GM15510 (cell line): ENCODE data around the gene LINGO1.

Experiments
- POLR2A ChIP-seq: IDR thresholded peaks from 3 replicates; pipeline ENCODE4 v1.6.1; 2011; ENCODE audit warnings: borderline replicate concordance; ENCODE audit not compliant: insufficient read length; ENCODE audit errors: extremely low read depth

LINGO1 gene

GRCh38 chr15:77581896-77582569 is 50.7 kb downstream of the LINGO1 start:
- TF ChIP-seq POLR2A = no peak

- no peak for TF ChIP-seq POLR2A
These were observed 51.6 kb downstream of the LINGO1 start for GRCh38 chr15:77580996-77581682.

GRCh38 chr15:77579498-77580188 is 53.1 kb downstream of the LINGO1 start:
- no peak for TF ChIP-seq POLR2A

GRCh38 chr15:77578641-77579372 is 53.9 kb downstream of the LINGO1 start:
- no peak for TF ChIP-seq POLR2A

GRCh38 chr15:77577366-77577950 is 55.3 kb downstream of the LINGO1 start:
- no peak for TF ChIP-seq POLR2A

GRCh38 chr15:77576538-77576937 is 56.2 kb downstream of the LINGO1 start:
- TF ChIP-seq POLR2A = no peak

GRCh38 chr15:77575203-77575934 is 57.3 kb downstream of the LINGO1 start:
- no peak for TF ChIP-seq POLR2A

GRCh38 chr15:77574521-77575202 is 58.0 kb downstream of the LINGO1 start:
- no peak for TF ChIP-seq POLR2A

GRCh38 chr15:77573802-77574201 is 58.9 kb downstream of the LINGO1 start:
- TF ChIP-seq POLR2A = no peak

GRCh38 chr15:77572186-77572585 is 60.5 kb downstream of the LINGO1 start:
- TF ChIP-seq POLR2A = no peak

GRCh38 chr15:77571741-77572140 is 61.0 kb downstream of the LINGO1 start:
- TF ChIP-seq POLR2A = no peak

- TF ChIP-seq POLR2A = no peak
These were observed 61.5 kb downstream of the LINGO1 start for GRCh38 chr15:77571181-77571580.

GRCh38 chr15:77569729-77570125 is 63.0 kb downstream of the LINGO1 start:
- no peak for TF ChIP-seq POLR2A

GRCh38 chr15:77568973-77569728 is 63.6 kb downstream of the LINGO1 start:
- no peak for TF ChIP-seq POLR2A
